ENCODE data around the gene FAM83E.
A peak's percentile ranks its signal among the peaks of the same experiment; 100 is the strongest.

Gene FAM83E

DNA sequence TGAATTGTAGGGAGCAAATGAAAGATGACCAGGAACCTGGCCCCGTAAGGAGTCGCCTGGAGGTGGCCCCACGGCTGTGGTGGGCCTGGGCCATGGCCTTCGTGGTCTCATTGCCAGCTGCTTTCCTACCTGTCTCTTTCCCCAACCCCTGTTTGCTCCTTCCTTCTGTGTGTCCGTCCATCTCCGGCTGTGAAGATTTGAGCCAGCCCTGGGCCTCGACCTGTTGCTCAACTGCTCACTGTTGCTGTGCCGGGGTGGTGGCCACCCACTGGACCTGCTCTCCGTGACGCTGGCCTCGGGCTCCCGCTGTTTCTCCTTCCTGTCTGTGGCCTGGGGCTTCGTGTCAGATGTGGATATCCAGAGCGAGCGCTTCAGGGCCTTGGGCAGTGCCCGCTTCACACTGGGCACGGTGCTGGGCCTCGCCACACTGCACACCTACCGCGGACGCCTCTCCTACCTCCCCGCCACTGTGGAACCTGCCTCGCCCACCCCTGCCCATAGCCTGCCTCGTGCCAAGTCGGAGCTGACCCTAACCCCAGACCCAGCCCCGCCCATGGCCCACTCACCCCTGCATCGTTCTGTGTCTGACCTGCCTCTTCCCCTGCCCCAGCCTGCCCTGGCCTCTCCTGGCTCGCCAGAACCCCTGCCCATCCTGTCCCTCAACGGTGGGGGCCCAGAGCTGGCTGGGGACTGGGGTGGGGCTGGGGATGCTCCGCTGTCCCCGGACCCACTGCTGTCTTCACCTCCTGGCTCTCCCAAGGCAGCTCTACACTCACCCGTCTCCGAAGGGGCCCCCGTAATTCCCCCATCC, 13.8 kb upstream of the FAM83E start:
- no peak for DNase-seq (ENCODE audit: low read depth)

DNA sequence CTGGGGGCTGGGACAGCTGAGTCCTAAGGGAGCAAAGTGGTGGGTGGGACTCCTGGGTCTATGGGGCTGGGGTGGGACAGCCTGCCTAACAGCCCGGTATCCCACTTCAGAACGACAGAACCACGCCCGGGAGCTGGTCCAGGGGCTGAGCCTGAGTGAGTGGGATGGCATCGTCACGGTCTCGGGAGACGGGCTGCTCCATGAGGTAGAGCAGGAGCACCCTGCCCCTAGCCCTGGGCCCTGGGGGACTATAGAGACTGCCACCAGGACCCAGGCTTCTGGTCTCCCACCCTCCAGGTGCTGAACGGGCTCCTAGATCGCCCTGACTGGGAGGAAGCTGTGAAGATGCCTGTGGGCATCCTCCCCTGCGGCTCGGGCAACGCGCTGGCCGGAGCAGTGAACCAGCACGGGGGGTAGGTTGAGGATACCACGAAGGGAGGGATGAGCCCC, 13.0 kb upstream of the FAM83E start:
- DNase-seq (ENCODE audit: low read depth): no peak

DNA sequence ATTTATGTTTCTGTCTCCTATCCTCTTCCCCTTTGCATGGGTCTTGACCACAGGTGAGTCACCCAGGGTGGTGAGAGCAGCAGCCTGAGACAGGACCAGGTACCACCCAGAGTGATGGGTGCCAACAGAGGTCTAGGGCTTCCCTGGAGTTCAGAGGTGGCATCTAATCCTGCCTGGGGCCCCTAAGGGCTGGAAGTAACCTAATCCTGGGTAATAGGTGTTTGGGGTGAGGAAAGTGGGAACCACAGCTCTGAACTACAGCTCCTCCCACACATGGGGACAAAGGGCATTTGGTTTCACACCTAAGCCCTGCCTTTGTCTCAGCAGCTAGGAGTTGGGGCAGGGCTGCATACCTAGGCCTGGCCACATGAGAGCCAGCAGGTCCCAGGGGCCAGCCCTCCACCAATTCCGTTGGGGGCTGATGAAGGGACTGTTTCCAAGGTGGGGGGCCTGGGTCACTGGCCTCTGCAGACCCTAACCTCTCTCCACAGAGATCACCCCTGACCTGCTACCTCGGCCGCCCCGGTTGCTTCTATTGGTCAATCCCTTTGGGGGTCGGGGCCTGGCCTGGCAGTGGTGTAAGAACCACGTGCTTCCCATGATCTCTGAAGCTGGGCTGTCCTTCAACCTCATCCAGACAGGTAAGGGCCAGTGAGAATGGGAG, 12.5 kb upstream of the FAM83E start:
- DNase-seq (ENCODE audit: low read depth): no peak

DNA sequence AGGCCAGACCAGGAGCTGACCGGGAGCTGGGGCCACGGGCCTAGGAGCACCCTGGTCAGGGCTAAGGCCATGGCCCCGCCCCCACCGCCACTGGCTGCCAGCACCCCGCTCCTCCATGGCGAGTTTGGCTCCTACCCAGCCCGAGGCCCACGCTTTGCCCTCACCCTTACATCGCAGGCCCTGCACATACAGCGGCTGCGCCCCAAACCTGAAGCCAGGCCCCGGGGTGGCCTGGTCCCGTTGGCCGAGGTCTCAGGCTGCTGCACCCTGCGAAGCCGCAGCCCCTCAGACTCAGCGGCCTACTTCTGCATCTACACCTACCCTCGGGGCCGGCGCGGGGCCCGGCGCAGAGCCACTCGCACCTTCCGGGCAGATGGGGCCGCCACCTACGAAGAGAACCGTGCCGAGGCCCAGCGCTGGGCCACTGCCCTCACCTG, 11.0 kb upstream of the FAM83E start:
- no peak for DNase-seq (ENCODE audit: low read depth)

DNA sequence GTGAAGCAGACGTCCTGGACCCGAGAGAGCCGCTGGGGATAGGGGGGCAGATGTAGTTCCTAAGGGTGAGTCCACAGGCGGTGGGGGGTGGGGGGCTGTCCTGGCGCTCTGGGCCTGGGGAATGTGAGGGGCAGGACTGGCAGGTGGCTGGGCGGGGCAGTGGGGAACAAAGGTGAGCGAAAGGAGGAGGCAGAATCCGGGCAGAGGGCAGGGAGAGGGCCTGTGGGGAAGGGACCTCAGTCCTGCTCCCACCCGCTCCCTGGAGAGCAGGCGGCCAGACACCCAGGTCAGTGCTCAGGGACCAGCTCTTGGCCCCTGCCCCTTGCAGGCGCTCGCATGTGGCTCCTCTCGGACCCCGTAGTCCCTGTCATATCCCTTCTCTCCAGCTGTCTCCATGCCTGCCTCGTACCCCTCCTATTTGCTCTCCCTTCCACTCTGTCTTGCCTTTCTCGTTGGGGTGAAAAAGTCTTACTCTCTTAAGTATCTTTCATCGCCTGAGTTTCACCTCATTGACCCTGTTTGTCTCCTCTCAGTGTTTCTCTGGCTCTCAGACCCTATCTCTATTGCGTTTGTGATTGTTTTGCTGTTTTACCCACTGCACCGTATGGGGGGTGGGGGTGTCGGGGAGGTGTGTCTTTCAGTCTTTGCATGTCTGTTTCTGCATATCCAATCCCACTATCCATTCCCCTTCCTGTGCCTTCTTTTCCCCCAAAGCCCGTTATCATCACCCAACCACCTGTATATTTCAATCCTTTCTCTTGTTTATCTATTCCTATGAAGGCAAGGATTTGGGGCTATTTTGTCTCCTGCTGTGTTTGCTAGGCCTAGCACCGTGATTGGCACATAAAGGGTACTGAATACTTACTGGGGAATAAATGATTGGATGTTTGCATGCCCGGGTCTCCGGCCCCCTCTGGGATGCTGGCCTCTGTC, 10.2 kb upstream of the FAM83E start:
- DNase-seq (ENCODE audit: low read depth): no peak

DNA sequence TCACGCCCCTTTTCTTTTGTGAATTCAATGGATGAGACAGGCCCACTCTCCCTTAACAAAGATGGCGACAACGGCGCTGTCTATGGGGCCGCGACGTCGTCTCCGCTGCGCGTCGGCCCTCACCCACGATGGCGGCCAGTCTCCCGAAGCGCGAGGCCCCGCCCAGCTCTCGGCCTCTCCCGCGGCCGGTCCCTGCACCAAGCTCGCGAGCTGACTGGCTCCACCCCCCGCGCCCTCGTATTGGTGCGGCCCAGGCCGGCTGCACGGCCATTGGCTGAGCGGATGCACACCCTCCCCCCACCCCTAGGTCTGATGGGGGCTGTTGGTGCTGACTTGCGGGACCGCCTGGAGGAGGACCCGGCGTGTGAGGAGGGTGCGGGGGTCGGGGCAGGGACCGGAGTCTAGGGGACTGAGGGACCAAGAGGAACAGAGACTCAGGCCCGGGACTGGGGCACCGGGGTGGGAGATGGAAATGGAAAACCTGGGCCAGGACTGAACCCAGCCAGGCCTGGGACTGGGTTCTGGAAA, 9.3 kb upstream of the FAM83E start:
- DNase-seq (ENCODE audit: low read depth): peak; percentile 99

DNA sequence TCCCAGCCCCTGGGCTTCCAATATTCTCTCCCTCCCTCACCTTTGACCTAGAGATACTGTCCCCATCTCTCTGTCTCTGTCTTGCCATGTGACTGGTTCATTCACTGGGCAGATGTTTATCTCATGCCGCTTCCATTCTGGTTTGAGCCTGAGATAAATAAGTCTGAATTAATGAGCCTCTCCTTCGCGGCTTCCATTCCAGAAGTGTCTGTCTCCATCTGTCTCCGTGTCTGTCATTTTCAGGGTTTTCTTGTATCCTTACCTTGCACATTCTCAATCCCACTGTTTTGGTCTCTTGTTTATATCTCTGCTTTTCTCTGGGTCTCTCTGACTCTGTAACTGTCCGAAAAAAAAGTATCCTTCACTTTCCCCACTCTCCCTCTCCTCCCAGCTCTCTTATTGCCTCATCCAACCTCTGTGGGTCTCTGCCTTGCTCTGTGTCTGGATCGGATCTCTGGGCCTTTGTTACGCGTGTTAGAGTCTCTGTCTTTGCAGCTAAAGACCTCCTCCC, 8.7 kb upstream of the FAM83E start:
- DNase-seq (ENCODE audit: low read depth): no peak

DNA sequence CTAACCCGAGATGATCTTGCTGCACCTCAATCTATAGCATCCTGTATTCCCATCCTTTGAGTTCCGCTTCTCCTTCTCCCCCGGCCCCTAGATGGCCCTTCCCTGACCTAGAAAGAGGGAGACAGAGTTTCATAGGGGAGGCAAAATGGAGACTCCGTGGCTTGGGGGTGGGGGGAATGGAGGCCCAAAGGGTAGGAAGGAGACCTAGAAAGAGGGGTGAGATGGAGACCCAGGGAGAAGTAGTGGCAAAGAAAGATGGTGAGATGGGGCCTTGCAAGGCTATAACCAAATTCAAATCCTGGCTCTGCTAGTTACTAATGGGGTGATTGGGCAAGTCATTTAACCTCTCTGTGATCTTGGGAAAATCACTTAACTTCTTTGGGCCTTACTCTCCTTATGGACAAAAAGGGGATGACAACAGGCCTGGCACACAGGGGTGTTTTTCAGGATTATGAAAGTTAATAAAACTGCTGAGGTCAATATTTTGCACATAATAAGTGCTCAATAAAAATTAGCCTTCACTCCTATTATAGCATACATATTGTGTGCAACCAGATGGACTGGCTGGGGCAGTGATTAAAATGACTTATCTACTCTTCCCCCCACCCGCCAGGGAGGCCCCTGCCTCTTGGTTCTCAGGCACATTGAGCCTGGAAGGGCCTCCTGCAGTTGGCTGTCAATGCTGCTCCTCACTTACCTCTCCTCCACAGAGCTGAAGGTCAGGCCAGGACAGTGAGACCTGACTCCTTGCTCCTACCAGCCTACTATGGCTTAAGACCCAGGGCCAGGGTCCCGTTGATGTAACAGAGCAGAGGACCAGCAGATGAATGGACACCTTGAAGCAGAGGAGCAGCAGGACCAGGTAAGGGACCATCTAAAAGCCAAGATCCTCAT, 5.1 kb upstream of the FAM83E start:
- no peak for DNase-seq (ENCODE audit: low read depth)

DNA sequence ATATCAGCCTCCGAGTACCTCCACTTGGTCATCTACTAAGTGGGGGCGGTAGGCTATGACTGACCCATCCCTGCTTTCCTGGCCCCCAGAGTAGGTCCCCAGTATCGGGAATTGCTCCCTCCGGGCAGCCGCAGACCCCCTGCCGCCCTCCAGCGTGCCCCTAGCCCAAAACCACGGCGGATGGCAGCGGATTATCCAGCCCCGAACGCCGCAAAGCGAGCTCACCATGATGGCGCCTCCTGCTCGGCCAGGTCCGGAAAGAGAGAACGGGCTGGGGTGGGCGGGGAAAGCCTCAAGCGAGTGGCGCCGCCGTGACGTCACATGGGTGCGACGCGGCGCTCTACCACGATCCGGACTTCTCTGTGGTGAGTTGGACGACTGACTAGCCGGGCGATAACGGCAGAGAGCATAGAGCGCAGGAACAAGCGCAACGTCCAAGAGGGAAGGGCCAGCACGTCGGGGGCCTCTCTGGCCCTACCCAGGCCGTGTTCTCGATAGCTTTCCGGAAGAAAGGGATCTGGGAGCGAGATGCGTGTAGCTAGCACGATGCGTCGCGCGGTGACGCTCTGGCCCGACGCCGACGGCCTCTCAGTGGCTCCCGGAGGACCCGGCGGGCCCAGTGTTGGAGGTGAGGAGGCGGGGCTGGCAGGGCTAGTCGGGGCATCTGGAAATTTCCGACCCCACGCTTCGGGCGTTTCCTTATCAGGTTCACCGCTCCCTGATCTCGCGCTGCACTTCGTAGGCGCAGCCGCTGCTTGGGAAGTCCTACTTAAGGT, 4.2 kb upstream of the FAM83E start, which contains the start of the genes RPL18 and SPHK2:
TSS of gene RPL18 (minus strand) at position 263 of the 776 bp plus-strand sequence. CDS start at position 228, 35 bp downstream.
TSS of gene SPHK2 (plus strand) at position 591 of the 776 bp plus-strand sequence. CDS start 1,009 bp downstream, outside the sequence.
- peak; percentile 94 for DNase-seq (ENCODE audit: low read depth)

DNA sequence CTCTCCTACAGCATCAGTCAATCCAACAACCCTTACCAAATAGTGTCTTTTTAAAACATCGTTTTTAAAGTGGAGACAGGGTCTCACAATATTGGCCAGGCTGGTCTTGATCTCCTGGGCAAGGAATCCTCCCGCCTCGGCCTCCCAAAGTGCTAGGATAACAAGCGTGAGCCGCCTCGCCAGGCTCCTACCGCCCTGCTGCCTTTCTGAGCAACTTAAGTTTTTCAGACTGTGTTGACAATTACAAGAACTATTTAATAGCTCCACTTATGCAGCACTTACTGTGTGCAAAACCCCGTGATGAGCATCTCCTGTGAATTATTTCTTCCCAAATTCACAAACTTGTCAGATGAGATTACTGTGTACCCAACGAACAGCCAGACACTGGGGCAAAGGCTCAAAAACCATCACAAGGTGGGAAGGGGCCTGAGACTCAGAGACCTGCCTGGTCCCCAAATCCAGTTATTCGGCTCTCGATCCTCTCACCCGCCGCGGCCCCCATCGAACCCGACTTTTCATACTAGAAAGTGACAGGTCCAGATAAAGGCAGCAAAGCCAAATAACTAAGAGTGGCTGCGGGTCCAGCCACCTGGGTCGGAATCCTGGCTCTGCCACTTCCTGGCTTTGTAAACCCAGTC, 3.5 kb upstream of the FAM83E start:
- no peak for DNase-seq (ENCODE audit: low read depth)

DNA sequence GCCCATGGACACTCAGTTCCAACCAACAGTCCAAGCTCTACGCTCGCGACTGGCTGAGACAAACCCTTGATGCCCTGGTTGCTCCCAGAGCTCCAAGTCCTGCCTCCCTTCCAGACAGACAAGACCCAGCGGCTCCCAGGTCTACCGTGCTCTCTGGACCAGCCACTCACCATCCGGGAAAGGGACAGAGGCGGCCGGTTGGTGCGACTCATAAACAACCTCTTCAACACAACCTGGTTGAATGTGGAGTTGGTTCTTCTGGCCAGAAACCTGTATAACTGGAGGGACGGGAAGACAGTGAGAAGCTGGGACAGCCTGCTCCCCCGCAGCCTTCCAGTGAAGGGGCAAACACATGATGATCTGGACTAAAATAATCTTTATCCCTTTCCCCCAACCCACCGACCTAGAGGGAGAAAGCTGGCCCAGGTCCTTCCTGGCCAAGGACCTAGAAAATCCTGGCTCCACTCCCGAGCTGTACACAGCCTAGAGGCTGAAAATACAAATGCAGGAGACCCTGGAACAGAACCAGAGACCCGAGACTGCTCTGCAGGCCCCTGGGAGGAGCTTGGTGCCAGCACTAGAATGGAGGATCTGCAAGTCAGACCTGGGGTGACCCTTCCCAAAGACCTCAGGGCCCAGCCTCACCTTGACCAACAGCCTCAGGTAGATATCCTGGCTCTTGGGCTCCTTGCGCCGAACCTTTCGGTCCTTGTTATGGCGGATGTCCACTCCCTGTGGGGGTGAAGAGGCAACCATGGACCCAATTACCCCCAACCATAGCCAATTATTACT, 2.5 kb upstream of the FAM83E start:
- no peak for DNase-seq (ENCODE audit: low read depth)

DNA sequence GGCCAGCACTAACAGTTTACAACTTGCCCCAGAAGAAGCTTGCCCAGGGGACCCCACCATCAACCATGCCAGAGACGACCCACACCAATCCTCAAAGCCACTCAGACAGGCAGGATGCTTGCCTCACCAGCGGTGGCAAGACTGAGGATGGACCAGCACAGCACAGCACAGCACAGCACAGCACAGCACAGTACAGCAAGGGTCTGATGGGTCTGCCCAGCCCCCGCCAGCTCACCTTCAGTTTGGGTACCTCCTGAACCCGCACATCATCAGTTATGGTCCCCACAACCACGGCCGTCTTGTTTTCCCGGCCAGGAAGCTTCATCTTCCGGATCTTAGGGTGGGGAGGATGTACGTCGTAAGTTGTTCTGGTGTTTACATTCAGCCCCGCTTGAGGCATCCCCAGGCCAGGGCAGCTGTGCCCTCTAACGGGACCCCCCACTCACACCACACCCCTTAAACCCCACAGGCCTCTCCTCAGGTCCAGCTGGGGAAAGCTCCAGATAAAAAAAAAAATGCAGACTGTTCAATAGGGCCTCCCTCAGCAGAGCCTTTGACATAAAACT, 1.7 kb upstream of the FAM83E start:
- no peak for DNase-seq (ENCODE audit: low read depth)

DNA sequence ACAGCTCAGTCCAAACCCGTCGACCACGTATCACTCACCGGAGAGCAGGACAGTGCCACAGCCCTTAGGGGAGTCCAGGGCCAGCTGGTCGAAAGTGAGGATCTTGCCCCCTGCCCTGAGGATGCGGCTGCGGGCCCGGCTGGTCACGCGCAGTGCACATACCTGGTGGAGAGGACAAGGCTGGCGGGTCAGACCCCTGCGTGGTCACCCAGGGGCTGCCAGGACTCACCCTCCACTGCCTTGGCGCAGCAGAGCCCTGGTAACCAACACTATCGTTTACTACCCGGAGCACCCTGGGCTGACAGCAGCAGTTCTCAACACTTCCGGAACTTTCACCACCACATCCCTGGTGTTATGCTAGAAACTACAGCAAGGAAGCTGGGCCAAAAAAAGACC, 1.2 kb upstream of the FAM83E start:
- DNase-seq (ENCODE audit: low read depth): no peak

DNA sequence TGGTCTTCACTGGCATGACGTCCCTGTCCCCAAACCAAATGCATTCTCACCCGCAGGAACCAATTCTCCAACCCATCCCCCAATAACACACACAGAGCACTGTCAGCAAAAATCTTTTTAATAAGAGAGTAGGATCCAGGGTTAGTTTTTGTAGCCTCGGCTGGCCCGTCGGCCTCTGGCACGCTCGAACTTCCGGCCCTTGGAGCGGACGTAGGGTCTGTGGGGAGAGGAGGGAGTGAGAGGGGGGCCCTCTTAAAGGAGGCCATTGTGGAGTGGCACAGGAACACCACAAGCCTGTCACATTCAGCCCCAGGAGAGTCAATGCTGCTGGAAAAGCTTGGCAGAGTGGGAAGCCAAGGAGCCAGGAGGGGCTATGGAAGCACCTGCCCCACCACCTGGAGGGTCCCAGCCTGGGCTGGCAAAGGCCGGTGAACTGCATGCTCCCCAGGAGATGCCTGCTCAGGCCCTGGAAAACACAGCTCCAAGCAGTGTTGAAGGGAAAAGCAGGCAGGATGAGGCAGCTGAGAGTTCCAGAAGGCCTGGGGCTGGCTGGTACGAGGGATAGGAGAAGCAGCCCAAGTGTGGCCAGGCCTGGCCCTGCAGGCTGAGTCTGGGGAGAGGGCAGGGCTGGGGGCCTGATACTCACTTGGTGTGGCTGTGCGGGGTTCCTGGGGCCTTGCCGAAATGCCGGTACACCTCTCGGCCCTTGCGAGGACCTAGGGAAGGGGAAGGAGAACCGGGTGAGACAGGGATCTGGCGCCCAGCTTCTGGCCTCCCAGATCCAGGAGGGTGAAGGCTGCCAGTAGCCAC, 560 bp upstream of the FAM83E start:
- no peak for DNase-seq (ENCODE audit: low read depth)

DNA sequence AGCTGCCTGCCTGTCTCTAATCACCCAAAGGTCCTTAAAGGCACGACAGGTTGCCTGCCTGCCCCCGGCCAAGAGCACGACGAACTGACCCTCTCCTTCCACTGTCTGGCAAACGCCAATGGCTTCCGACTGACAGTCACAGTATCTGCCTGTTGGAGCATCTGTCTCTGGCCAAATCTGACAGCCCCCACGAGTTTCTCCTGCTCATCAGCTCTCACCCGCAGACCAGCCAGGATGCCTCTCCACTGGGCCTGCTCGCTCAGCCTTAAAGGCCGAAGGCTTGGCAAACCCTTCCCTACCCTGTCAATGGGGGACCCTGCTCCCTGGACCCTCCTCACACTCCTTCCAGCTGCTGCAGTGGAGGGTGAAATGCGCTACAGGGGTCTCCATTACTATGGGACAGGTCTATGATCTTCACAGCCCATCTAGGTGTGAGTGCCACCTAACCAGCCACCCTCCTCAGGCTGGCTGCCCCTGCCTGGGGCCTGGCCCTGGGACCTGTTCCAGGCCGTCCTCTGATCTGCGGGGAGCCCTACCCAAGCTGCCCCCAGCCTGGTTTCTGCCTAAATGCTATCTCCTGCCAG, 932 bp downstream of the FAM83E start:
- no peak for DNase-seq (ENCODE audit: low read depth)

DNA sequence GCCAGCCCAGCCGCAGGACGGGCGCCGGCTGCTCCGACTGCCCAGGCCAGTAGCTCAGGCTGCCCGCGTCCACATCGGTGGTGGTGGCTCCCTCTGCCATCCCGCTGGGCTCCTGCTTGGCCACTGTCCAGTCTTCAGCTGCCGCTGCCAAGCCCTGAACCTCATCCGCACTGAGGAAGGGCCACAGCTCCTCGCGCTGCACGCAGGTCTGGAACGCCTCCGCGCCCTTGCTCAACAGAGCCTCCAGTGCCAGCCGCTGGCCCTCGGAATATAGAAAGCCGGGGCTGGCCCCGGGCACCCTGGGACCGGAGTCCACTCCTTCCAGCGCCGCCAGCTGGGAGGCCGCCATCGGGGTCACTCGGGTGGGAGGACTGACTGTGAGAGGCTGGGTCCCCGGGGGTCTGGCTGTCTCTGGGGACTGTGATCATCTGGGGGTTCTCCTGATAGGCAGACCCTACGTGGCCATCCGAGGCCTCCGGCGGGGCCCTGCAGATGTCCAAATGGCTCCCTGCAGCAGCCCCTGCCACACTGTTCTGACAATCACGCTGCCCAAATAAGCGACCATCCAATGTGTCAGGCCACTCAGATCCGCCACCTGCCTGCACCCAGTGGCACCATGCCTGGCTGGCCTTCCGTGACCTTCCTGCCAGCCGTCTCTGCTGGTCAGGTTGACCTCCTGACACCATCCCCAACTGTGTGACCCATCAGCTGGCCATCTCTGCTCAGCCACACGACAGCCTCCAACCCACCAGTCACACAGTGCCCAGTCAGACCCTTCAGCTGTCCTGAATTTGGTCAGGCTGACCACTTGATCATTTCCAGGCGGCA, 1.6 kb downstream of the FAM83E start:
- no peak for DNase-seq (ENCODE audit: low read depth)

Measured in activated T-cell treated with anti-CD3 and anti-CD28 coated beads for 48 hours (primary cell).